HG02973 (cell line): ENCODE data around the gene ERC2.
"Not testable (repeated sequence)": the region's sequence is repeated elsewhere in the genome, so short reads cannot be mapped to it uniquely, and the experiment has no call there.

ENCODE experiments used
- ATAC-seq: cut with Tn5 transposase; IDR thresholded peaks from one replicate; pipeline ENCODE4 v1.9.1; 2021; ENCODE audit warnings: moderate library complexity; ENCODE audit not compliant: unreplicated experiment

ERC2 gene

GRCh38 chr3:55519019-55519418 lies 949.2 kb downstream of the ERC2 start:
- ATAC-seq, result no peak

- no peak for ATAC-seq
These were observed 949.8 kb downstream of the ERC2 start for GRCh38 chr3:55518451-55518850.

- no peak for ATAC-seq
These were observed 951.8 kb downstream of the ERC2 start for GRCh38 chr3:55516392-55517030.

- no peak for ATAC-seq
These were observed 952.6 kb downstream of the ERC2 start for GRCh38 chr3:55515550-55516246.

GRCh38 chr3:55514962-55515361 lies 953.3 kb downstream of the ERC2 start:
- no peak for ATAC-seq

- no peak for ATAC-seq
These were observed 955.5 kb downstream of the ERC2 start for GRCh38 chr3:55512571-55513343.

- ATAC-seq, result no peak
These were observed 956.2 kb downstream of the ERC2 start for GRCh38 chr3:55511895-55512570.

DNA sequence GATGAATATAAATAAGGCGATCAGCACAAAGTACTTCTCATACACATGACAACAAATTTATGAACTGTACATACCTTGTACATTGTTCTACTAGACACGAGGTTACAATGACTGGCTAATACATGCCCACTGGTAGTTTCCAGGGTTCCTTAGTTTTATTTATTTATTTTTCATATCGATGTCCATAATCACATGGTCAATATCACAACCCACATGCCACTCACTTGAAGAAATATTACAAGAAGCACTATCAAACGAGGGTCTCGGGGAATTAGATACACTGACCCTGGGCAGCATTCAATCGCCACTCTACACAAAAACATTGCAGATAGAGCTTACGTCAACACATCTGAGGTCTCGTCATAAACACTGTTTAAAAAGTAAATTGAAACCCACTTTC lies 959.9 kb downstream of the ERC2 start:
- ATAC-seq, result no peak

GRCh38 chr3:55507808-55508207 lies 960.5 kb downstream of the ERC2 start:
- ATAC-seq, result no peak

DNA sequence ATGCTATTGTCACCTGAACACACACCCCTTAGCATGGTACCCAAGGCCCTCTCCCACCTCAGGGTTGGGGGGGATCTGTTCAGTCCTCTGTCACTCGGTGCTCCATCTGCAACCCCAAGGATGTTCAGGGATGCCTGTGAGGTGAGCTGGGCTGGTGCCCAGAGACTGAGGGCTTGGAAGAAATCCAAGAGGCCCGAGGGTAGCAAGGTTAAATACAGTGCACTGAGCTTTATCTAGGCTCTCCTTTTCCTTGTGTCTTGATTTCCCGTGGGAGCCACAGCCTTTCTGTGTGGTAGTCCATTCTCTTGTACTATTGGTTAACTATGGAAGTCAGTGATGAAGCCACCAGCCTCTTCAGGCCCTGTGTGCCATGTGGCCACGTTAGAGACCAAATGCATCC lies 962.5 kb downstream of the ERC2 start:
- ATAC-seq, result no peak

DNA sequence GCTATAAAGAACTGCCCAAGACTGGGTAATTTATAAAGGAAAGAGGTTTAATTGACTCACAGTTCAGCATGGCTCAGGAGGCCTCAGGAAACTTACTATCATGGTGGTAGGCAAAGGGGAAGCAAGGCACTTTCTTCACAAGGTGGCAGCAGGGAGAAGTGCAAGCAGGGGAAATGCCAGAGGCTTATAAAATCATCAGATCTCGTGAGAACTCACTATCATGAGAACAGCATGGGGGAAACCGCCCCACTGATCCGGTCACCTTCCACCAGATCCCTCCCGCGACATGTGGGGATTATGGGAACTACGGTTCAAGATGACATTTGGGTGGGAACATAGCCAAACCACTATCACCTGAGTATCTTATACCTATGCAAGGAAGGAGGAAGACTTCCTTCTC lies 963.2 kb downstream of the ERC2 start:
- ATAC-seq, result not testable (repeated sequence)

- no peak for ATAC-seq
These were observed 966.4 kb downstream of the ERC2 start for GRCh38 chr3:55501905-55502304.

GRCh38 chr3:55500555-55501330 lies 967.5 kb downstream of the ERC2 start:
- no peak for ATAC-seq

DNA sequence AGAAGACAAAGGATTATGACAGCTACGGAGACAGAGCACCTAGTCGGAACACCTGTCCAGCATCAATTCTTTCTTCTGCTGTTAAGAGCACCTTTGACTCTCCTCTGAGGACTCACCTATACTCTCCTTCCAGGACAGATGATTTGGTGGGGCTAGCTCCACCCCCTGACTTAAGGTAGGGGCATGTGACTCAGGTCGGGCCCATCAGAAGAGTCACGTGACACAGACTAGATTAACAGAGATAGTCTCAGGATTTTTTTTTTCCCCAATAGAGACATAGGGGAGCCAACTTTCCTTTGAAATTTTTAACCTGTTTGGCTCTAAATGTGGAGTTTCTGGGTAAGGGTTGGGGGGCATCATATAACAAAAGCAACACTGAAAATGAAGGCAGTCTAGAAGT lies 969.7 kb downstream of the ERC2 start:
- ATAC-seq, result no peak

GRCh38 chr3:55497250-55497649 lies 971.0 kb downstream of the ERC2 start:
- ATAC-seq, result no peak

DNA sequence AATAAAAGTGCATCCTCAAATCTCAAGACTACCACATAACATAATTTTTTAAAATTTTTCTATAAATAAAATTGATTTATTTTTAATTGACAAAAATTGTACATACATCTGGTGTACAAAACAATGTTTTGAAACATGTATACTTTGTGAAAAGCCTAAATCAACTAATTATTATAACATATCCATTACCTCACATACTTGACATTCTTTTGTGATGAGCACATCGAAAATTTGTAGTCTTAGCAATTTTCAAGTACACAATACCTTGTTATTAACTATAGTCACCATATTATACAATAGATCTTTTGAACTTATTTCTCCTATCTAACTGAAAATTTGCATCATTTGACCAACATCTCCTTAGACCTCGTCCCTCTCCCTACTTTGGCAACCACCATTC lies 973.3 kb downstream of the ERC2 start:
- ATAC-seq, result no peak

DNA sequence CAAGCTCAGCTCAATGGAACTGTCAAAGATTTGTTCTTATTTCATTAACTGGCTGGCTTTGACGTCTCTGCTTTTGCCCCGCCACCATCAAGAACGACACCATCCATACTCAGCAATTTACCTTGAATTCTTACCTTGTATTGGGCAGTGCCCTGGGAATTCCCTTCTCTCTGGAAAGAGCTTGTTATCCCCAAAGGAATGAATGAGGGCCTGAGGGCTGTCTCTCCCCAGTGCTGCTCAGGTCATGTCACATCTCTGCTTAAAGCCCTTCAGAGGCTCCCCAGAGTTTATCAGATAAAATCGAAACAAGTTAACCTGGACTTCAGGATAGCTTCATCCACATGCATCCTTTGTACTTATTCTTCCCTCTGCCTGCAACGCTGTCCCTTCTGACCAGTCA lies 975.3 kb downstream of the ERC2 start:
- no peak for ATAC-seq

DNA sequence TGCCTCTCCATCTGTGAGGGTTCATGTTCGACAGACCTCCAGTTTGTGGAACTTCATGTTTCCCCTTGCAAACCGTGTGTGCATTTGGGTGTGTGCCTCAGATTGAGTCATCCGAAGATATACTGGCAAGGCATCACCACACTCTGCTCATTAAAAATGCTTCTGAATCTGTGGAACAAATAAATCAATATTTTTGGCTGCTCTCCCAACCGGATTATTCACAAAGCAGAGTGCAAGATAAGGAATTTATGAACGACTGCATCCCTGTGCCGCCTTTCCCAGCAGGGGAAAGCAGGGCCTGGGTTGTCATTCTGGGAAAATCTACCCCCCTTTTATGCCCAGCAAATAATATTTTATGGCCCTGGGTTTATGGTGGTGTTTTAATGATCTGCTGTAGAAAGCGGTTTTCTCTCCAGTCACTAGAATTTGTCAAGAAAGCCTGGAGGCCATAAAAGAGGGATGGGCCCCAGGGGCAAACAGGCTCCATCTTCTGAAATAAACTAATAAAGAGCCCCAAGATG lies 976.9 kb downstream of the ERC2 start:
- ATAC-seq, result no peak

DNA sequence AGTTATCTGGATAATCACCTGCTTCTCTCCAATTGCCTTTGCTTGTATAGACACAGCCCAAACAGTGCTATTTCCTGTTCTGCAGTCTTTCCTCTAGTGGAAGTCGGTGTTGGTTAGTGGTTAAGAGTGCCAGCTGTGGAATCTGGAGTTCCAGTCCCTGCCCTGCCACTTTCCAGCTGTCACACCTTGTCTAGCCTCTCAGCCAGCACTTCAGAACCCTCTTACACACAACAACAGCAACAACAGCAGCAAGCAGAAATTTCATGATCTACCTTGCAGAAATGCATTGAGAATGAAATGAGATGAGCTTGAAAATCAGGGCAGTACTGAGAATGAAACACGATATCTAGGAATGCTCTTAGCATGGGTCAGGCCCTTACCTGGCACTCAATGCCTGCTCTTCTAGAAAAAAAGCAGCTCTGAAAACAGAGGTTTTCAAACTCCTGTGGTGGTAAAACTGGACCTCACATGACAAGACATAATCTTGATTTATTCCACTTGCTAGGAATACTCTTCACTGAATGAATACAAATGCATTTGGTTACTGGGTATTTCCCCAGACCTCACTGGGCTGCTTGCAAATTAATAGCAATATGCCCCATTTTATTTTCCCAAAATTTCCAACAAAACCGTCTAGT lies 977.9 kb downstream of the ERC2 start:
- no peak for ATAC-seq

DNA sequence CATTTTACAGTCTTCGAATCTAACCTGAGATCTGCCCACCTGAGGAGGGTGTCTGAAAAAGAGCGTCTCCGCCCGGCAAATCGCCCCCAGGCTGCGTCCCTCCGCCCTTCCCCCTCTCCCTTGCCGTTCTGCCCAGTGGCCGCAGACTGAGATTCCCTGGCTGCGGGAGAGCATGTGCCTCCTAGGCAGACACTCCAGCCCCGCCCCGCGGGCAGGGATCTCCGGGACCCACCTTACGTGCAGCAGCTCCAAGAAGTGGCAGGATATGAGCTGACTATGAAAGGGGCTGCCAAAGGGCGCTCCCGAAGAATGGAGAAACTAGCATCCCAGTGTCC lies 978.5 kb downstream of the ERC2 start:
- no peak for ATAC-seq
